T-helper 2 cell treated with Interferon-gamma antibody and Interleukin-4, amounts not matched to agents 100 ng/mL and 5 ng/mL, for 36 hours (primary cell): ENCODE data around the gene TRIO. TPM values are rescaled to one million over a fixed set of nuclear protein-coding genes. Genes with fewer than 3 reads are reported as not detected.

Source experiments
- intact Hi-C: fragments of 100-400 bp; cut with micrococcal nuclease; formaldehyde crosslinking; loops from one replicate; pipeline ENCODE4 v1.15.1; 2023
- total RNA-seq: library from RNA; stranded (reverse); gene quantifications from 2 replicates; pipeline ENCODE4 v1.2.3, GENCODE V29; 2022

The TRIO gene
- total RNA-seq, 1 donor from 2014 or later = 17.2 TPM

DNA sequence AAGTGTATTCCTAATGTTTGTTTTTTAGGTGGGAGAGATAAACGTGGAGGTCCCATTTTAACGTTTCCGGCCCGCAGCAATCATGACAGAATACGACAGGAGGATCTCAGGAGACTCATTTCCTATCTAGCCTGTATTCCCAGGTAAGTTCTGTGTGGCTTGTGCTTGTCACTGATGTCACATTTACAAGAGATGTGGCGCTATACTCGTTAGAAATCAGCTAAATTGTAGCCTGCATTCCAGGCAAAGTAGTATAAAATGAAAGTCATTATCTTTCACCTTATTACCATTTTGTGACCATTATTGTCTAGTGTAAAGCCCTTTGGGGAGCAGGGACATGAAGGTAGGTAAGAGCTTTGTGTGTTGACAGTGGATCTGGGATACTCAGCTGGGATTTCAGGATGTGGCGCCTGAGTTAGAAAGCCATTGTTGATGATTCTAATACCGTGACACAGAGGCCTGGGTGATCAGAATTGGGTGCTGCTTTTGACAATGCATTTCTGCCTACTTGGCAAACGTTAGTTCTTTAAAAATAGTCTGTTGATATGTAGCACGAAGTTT lies 137.2 kb downstream of the TRIO start:
- intact Hi-C loops = no loop called here

DNA sequence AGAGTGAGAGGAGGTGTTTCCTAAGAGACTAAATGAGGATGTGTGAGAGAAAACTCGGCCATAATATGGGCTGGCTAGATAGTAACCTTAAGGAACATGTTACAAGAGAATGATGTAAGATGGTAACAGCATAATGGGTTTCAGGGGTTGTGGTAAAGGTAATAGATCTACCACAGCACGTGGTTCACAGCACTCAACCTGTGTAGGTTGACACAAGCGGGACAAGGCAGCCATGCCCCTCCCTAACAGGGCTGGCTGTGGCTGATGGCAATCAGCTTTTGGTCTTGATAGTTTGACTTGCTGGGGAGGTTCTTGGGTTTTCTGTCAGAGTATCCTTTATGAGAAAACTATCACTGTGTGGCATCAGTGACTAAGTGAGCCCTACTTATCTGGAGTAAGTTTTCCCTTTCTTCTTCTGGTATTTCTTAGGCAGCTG lies 138.6 kb downstream of the TRIO start:
- intact Hi-C loops = no loop called here

- intact Hi-C loops = no loop called here
These were observed 140.0 kb downstream of the TRIO start for GRCh38 chr5:14283139-14283538.

- intact Hi-C loops = no loop called here
These were observed 141.4 kb downstream of the TRIO start for GRCh38 chr5:14284392-14285148.

DNA sequence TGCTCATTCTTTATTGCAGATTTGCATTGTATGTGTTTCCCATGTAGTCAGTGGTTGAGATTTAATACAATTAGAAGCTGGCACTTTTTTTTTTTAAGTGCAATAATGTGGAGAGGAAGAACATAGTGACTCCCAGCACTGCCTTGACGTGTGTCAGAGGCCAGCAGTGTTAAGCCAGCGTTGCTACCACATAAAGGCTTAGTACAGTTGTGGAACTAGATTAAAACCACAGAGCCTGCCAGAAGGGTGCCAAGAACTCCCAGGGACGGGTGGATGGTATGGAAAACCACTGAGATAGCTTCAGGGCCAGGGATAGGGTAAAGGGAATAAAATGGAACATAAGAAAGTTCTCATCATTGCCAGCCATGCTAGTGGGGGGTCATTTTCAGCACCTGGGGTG lies 142.9 kb downstream of the TRIO start:
- intact Hi-C loops = no loop called here

DNA sequence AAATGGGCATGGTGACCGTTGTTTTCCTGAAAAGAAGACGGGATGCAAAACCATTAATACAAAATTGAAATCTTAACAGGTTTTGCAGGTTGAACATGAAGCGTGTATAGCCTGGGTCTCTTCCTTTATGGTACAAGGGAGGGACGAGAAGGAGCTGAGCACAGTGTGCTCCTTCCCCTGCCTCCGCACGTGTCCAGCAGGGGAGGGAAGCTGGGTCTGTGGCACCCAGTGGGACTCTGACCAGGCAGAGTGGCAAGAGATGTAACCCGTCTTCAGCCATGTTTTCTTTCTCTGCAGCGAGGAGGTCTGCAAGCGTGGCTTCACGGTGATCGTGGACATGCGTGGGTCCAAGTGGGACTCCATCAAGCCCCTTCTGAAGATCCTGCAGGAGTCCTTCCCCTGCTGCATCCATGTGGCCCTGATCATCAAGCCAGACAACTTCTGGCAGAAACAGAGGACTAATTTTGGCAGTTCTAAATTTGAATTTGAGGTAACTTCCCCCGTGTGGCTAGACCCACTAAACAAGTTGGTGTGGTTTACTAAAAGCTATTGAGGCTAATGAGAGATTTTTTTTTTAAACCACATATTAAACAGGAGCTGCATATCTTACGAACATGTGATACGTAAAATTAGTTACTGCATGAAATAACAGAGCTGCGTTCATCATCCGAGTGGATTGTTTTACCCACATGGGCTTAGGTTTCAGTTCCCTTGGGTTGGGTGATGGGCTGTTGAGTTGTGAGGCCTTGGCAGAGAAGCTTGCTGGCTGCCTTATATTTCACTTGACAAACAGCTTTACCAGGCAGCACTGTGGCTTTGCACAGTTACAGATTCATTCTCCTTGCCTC lies 143.7 kb downstream of the TRIO start:
- intact Hi-C loops = no loop called here

- intact Hi-C loops = no loop called here
These were observed 149.9 kb downstream of the TRIO start for GRCh38 chr5:14292766-14293658.

DNA sequence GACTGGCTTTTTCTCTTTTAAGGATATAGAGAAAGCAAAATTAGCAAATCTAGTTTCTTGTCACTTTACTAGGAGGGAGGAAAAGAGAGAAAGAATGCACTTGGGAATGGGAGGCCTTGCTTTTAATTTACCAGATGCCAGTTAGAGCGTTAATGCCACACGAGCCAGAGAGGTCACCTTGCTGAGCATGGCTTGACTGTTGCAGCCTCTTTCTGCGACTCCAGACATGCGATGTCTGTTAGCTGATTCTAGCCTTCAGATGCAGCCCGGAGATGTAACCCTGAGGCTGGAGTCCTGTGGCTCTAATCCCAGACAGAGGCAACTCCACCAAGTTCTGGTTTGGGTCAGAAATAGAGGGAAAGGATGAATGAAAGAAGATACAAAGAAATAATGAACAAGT lies 152.5 kb downstream of the TRIO start:
- intact Hi-C loops = no loop called here

GRCh38 chr5:14296533-14297331 lies 153.6 kb downstream of the TRIO start:
- intact Hi-C loops = no loop called here

- intact Hi-C loops = no loop called here
These were observed 154.6 kb downstream of the TRIO start for GRCh38 chr5:14297697-14298096.

GRCh38 chr5:14298126-14298847 lies 155.1 kb downstream of the TRIO start:
- intact Hi-C loops = no loop called here

DNA sequence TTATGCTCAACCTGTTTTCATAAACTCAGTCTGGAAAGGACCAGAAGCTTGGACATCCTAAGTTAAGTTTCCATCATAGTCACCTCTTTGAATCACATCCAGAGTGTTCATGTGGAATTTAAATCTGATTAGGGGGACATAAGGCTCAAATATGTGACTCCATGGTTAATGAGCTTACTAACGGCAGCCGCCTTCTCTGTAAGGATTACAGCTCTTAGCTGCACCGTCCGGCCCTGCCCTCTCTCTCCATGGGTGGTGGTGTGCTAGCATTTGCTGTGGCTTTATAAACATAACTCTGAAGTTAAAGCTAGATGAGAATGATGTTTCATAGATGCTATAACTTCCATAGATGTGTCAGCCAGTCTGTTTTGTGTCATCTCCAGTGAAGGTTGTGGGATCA lies 156.5 kb downstream of the TRIO start:
- intact Hi-C loops = no loop called here

DNA sequence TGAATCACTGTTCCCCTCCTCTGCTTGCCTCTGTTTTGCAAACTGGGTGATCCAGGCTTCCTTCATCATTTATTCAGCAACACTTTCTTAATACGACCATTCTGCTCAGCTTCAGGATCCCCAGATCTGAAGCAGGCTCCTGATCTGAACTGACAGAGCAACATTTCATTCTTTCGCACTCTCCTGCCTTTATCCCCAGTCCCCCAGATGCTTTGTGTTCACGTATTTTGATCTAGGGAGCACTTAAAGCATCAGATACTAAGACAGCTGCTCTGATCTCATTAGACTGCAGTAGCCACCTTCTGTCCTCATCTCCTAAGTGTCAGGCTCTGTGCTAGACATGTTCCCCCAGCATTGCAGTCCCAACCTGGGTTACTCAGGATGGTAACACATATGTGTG lies 158.0 kb downstream of the TRIO start:
- intact Hi-C loops = no loop called here

DNA sequence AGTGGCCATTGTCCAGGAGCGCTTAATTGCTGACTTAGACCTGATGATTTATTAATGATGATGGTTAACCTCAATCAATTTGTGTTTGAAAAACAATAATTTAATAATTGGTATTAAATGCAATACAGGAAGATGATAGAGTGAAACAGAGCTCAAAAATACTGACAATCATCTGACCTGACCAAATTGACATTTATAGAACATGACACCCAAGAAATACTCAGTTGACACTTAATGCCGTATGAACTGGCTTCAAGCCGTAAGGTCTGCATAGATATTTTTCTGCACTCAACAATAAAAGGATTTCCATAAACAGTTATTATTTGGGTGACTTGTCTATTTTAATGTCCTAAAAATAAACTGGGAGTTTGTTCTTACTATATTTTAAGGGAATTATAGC lies 159.2 kb downstream of the TRIO start:
- intact Hi-C loops = no loop called here

- intact Hi-C loops = no loop called here
These were observed 161.9 kb downstream of the TRIO start for GRCh38 chr5:14305045-14305444.

DNA sequence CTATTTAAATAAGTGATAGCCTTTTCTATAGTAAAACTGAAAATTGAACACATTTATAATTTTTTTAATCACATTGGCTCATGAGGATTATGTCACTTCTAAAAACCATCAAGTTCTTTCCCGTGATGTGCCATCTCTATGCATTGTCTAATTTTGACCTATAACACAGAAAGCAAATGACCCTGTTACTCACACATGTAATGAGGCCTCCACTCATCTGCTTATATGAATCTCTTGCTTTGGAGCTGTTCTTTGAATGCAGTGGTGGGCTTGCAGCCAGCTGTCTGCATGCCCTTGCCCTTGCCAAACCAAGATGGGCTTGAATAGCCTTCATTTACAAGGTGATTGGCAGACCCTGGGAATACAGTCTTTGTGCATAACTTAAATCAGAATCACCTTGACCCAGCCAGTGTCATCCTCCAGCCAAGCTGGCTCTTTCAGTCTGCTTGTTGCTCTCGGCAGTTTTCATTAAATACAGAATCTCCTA lies 163.2 kb downstream of the TRIO start:
- intact Hi-C loops = no loop called here

DNA sequence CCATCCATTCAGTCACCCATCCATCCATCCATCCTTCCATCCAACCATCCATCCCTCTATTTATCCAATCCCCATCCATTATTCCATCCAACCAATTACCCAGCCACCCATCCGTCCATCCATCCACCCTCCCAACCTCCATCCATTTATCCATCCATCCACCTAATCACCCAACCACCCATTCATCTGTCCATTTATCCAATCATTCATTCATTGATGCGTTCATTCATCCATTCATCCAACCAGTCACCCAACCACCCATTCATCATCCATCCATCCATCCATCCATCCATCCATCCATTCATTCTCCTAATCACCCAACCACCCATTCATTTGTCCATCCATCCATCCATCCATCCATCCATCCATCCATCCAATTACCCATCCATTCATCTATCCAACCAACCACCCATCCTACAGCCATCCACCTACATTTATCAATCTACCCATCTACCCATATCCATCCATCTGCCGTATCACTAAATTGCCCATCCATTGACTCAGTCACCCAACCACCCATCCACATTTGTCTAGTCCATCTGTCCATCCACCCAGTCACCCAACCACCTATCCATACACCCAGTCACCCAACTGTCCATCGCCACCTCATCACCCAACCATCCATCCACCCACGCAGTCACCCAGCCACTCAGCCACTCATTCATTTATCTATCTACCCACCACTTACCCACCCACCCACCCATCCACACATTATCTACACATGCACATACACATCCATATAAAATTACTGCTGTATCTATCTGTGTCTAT lies 165.4 kb downstream of the TRIO start:
- intact Hi-C loops = no loop called here

DNA sequence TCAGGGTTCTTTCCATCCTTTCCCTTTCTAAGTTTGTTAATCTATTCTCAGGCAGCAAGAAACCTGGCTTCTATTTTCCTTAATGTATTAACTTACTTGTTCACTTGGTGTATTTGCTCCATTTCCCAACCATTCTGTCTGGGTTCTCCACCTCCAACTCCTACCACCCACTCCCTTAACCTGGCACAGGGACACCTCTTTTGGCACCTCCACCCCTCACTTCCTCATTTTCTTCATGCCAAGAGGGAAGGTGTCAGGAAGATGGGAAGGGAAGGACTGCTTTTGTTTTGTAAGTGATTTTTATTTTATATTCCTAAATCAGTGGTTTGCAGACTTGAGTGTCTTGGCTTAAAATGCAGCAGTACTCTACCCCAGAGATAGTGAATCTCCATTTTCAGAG lies 166.1 kb downstream of the TRIO start:
- intact Hi-C loops = no loop called here
